Endothelial cell of umbilical vein (primary cell): Measurements from ENCODE around the gene RELT. TPM values are rescaled to one million over a fixed set of nuclear protein-coding genes. Genes with fewer than 3 reads are reported as not detected.
A peak's percentile ranks its signal among the peaks of the same experiment; 100 is the strongest.

Source experiments
- BruUV-seq: library from RNA; stranded (reverse); fragments of 400-500 nt; replicated peaks from 2 replicates; lab custom pipeline; 2021; lab: Mats Ljungman, UMichigan
- CTCF ChIA-PET: fragments of 300-600, 350-600 bp; sonication (Branson Sonifier 250); formaldehyde crosslinking; loops from one replicate; lab custom pipeline; 2021; ENCODE audit warnings: antibody characterized with exemption, inconsistent platforms; lab: Charles Lee
- POLR2A ChIA-PET: fragments of 300-600, 350-600 bp; sonication (Branson Sonifier 250); formaldehyde crosslinking; loops from one replicate; lab custom pipeline; 2021; ENCODE audit warnings: antibody characterized with exemption, inconsistent platforms; lab: Charles Lee
- DNase-seq: peaks from one replicate; pipeline ENCODE4 v3.0.0-alpha.2; 2011; ENCODE audit warnings: low read depth, low spot score
- FAIRE-seq: peaks from 2 replicates; lab custom pipeline; 2011; peaks lifted over from hg19 to GRCh38; lab: Jason Lieb, UNC
- H2AFZ ChIP-seq: 2 replicates; pipeline ENCODE4 v1.6.0; 2012; ENCODE audit warnings: low read depth, low read length, control low read depth, inconsistent platforms
- H3K27ac ChIP-seq: 2 replicates; pipeline ENCODE4 v1.5.1; 2011; ENCODE audit warnings: low read depth, mild to moderate bottlenecking, control low read depth, low read length, moderate library complexity; ENCODE audit not compliant: insufficient read depth
- H3K27me3 ChIP-seq, 2 experiments: 2 replicates each; pipeline versions ENCODE4 v1.6.0 to v1.6.1; 2011; ENCODE audit warnings: low read length in 2 of 2, mixed read lengths in 1 of 2; ENCODE audit not compliant: control insufficient read depth in 2 of 2, insufficient read depth in 2 of 2
- H3K36me3 ChIP-seq, 2 experiments: 2 replicates in 1 of 2; 3 replicates in 1 of 2; pipeline ENCODE4 v1.5.1; 2011; ENCODE audit warnings: low read length in 2 of 2, mild to moderate bottlenecking in 1 of 2, moderate library complexity in 1 of 2; ENCODE audit not compliant: control insufficient read depth in 2 of 2, insufficient read depth in 2 of 2; ENCODE audit errors: extremely low read depth in 1 of 2
- H3K4me1 ChIP-seq: 3 replicates; pipeline ENCODE4 v1.5.1; 2011; ENCODE audit warnings: mild to moderate bottlenecking, low read length; ENCODE audit not compliant: control insufficient read depth, insufficient read depth; ENCODE audit errors: extremely low read depth
- H3K4me2 ChIP-seq: 2 replicates; pipeline ENCODE4 v1.6.1; 2011; ENCODE audit warnings: low read length, control low read depth, mixed read lengths; ENCODE audit not compliant: insufficient read depth
- H3K4me3 ChIP-seq, 3 experiments: fragments of 200-600 bp in 1 of 3; sonication (generic), shearing (Covaris generic) in 1 of 3; replicated peaks in 1 of 3; 2 replicates each; pipeline ENCODE4 v1.5.1; 2011 to 2016; ENCODE audit warnings: control low read depth in 3 of 3, low read length in 3 of 3, mild to moderate bottlenecking in 2 of 3, inconsistent platforms in 1 of 3, low read depth in 1 of 3, moderate library complexity in 1 of 3; ENCODE audit not compliant: insufficient read depth in 1 of 3
- H3K79me2 ChIP-seq: 2 replicates; pipeline ENCODE4 v1.6.0; 2012; ENCODE audit warnings: low read length, inconsistent platforms; ENCODE audit not compliant: control insufficient read depth, insufficient read depth
- H3K9ac ChIP-seq: replicated peaks from 2 replicates; pipeline ENCODE3; 2011; ENCODE audit warnings: low read length, control low read depth; ENCODE audit not compliant: insufficient read depth; ENCODE audit errors: extremely low read depth
- H3K9me1 ChIP-seq: replicated peaks from 3 replicates; pipeline ENCODE4 v1.6.0; 2011; ENCODE audit warnings: mild to moderate bottlenecking, low read length; ENCODE audit not compliant: control insufficient read depth, insufficient read depth; ENCODE audit errors: extremely low read depth
- H3K9me3 ChIP-seq: replicated peaks from 2 replicates; pipeline ENCODE4 v1.5.1; 2012; ENCODE audit warnings: low read length, inconsistent platforms; ENCODE audit not compliant: control insufficient read depth, insufficient read depth
- H4K20me1 ChIP-seq: replicated peaks from 2 replicates; pipeline ENCODE3; 2011; ENCODE audit warnings: mild to moderate bottlenecking, low read length; ENCODE audit not compliant: control insufficient read depth, insufficient read depth; ENCODE audit errors: extremely low read depth
- GATA2 ChIP-seq: IDR thresholded peaks from 2 replicates; pipeline ENCODE4 v1.7.0; 2011; ENCODE audit warnings: low read depth, mild to moderate bottlenecking, moderate library complexity, mixed read lengths, low read length; ENCODE audit not compliant: insufficient read length, insufficient read depth
- JUN ChIP-seq: IDR thresholded peaks from 2 replicates; pipeline ENCODE4 v1.6.1; 2011; ENCODE audit warnings: borderline replicate concordance, low read depth; ENCODE audit not compliant: insufficient read length, insufficient read depth
- MYC ChIP-seq: IDR thresholded peaks from one replicate; pipeline ENCODE4 v1.6.1; 2011; ENCODE audit warnings: mild to moderate bottlenecking, low read depth, low read length
- POLR2AphosphoS5 ChIP-seq: IDR thresholded peaks from 2 replicates; pipeline ENCODE4 v1.6.1; 2012; ENCODE audit warnings: low read depth, mild to moderate bottlenecking, control low read depth, low read length, moderate library complexity; ENCODE audit not compliant: insufficient read depth
- dilution Hi-C: fragments of 300-500 bp; cut with MboI; formaldehyde crosslinking; loops from one replicate; pipeline ENCODE4 v1.15.0; 2019; ENCODE audit warnings: low sequenced_read_pairs; ENCODE audit not compliant: extremely low pct_ligation_motif_present
- intact Hi-C: fragments of 100-400 bp; cut with micrococcal nuclease; formaldehyde crosslinking; loops from one replicate; pipeline ENCODE4 v1.10.0; 2022
- polyA plus RNA-seq, 4 experiments: library from polyadenylated mRNA; depleted of rRNA in 3 of 4; stranded (reverse) in 3 of 4; unstranded in 1 of 4; fragments of >200 nt; gene quantifications; 2 replicates each; pipeline versions ENCODE4 v1.2.1 to v1.2.3, GENCODE V29; 2011 to 2012; ENCODE audit warnings: missing spikeins in 1 of 4
- total RNA-seq: library from RNA; stranded (reverse); gene quantifications from 2 replicates; pipeline ENCODE4 v1.2.3, GENCODE V29; 2021
- TF ChIP-seq, protein P1 (sequence below), 2 donors: IDR thresholded peaks; 1 replicate in 1 of 2; 2 replicates in 1 of 2; pipeline ENCODE4 v1.5.1; 2011; ENCODE audit warnings: low read length in 2 of 2, mild to moderate bottlenecking in 2 of 2, moderate library complexity in 2 of 2, control low read depth in 1 of 2, inconsistent platforms in 1 of 2, low read depth in 1 of 2; ENCODE audit not compliant: insufficient read depth in 1 of 2; ENCODE audit errors: extremely low read depth in 1 of 2

RELT gene
- total and polyA plus RNA-seq, 2 donors (not counting 3 experiments of a cell fraction or from before 2014, with no cell fraction given) = 6.7 to 13.1 TPM

DNA sequence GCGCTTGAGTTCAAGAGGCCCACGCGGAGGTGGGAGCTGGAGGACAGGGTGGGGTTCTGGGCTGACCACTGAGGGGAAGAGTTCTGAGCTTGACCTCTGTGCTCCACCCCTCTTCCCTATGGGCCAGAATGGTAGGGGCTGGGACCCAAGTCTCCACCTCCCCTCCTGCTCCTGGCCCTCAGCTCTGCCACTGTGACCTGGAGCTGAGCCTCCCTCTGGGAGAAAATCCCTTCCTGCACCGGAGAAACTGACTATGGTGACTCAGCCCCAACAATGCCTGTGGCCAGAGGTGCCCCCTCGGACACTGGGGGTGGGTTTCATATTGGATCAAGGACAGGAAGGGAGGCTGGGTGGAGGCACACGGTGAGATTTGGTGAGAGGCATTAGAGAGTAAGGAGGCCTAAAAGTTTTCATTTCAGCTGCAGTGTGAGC lies 23.0 kb downstream of the RELT start:
- DNase-seq = peak; percentile 33
- Histone ChIP-seq H3K9me1 (no peaks in the 10 kb centered on the region), H3K27me3 (no peaks in the 10 kb centered on the region), H3K9ac (no peak overlapping the region), H3K4me3 (no peak overlapping the region), H3K4me2 (no peak overlapping the region), H2AFZ (no peak overlapping the region), H3K4me1 (peaks cover 7% of the 10 kb centered on the region), H3K9me3 (no peaks in the 10 kb centered on the region), H3K79me2 (no peaks in the 10 kb centered on the region), H3K36me3 (peaks cover 2 to 6% of the 10 kb centered on the region in 2 experiments), H4K20me1 (no peaks in the 10 kb centered on the region), H3K27ac (no peak overlapping the region)
- CTCF ChIA-PET = interaction anchor here (1.0 to 6.4 kb wide), 7 partner anchors 15 to 262 kb away, joined by 3 to 89 read pairs (median 4); no protein-coding TSS in a partner anchor
- no TSS peak for BruUV-seq
- peak; percentile 55 for FAIRE-seq
- TF ChIP-seq, protein P1, sequence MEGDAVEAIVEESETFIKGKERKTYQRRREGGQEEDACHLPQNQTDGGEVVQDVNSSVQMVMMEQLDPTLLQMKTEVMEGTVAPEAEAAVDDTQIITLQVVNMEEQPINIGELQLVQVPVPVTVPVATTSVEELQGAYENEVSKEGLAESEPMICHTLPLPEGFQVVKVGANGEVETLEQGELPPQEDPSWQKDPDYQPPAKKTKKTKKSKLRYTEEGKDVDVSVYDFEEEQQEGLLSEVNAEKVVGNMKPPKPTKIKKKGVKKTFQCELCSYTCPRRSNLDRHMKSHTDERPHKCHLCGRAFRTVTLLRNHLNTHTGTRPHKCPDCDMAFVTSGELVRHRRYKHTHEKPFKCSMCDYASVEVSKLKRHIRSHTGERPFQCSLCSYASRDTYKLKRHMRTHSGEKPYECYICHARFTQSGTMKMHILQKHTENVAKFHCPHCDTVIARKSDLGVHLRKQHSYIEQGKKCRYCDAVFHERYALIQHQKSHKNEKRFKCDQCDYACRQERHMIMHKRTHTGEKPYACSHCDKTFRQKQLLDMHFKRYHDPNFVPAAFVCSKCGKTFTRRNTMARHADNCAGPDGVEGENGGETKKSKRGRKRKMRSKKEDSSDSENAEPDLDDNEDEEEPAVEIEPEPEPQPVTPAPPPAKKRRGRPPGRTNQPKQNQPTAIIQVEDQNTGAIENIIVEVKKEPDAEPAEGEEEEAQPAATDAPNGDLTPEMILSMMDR (IDR thresholded peaks at IDR 0.05; ENCODE audit: extremely low read depth in 1 of 2, insufficient read depth in 1 of 2, low read depth in 1 of 2, low read length in 2 of 2) = no peak
- no peak for TF ChIP-seq GATA2
- TF ChIP-seq MYC = no peak
- peak; percentile 20 for TF ChIP-seq POLR2AphosphoS5
- POLR2A ChIA-PET = no interaction called here
- dilution Hi-C loops (no loop called here), intact Hi-C loops (no loop called here)

DNA sequence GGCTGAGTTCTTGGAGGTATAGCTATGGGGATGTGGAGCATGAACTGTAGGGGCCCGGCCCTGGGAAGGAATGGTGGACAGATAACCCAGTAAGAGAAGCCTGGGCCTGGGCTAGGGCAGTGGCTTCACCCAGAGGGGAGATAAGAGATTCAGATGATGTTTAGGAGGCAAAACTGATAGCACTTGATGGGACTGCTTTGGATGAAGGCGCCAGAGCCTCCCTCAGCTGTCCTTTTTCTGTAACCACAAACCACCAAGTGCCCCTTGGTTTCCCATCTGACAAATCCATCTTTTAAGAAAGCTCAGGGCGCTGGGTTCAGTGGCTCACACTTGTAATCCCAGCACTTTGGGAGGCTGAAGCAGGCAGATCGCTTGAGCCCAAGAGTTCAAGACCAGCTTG lies 23.4 kb downstream of the RELT start:
- peaks cover 2 to 4% of the 10 kb centered on the region in 2 experiments for H3K36me3 ChIP-seq
- H3K27ac ChIP-seq = no peak overlapping the region
- H3K9ac ChIP-seq = no peak overlapping the region
- intact Hi-C loops (loop anchor here (5.0 to 10.0 kb wide), 2 partner anchors 225 to 533 kb away; no protein-coding TSS in a partner anchor), dilution Hi-C loops (no loop called here)
- no TSS peak for BruUV-seq
- H3K9me3 ChIP-seq = no peaks in the 10 kb centered on the region
- no peak for TF ChIP-seq JUN
- no peak for TF ChIP-seq GATA2
- ChIA-PET CTCF (interaction anchor here (0.7 to 6.4 kb wide), 9 partner anchors 15 to 261 kb away, joined by 3 to 89 read pairs (median 4); no protein-coding TSS in a partner anchor), POLR2A (no interaction called here)
- no peak overlapping the region for H3K4me2 ChIP-seq
- FAIRE-seq (no peak), DNase-seq (no peak)
- H3K27me3 ChIP-seq = no peaks in the 10 kb centered on the region
- H3K9me1 ChIP-seq = no peaks in the 10 kb centered on the region
- H3K4me3 ChIP-seq = no peak overlapping the region
- no peaks in the 10 kb centered on the region for H3K79me2 ChIP-seq
- H2AFZ ChIP-seq = no peak overlapping the region
- no peaks in the 10 kb centered on the region for H4K20me1 ChIP-seq
- peaks cover 7% of the 10 kb centered on the region for H3K4me1 ChIP-seq
